Measurements from ENCODE around the gene C2CD3.

C2CD3 gene

GRCh38 chr11:74018331-74019005, 152.3 kb downstream of the C2CD3 start:
- DNase-seq (ENCODE audit: low spot score) = peak; percentile 87

- no peak for DNase-seq (ENCODE audit: low spot score)
Observed at GRCh38 chr11:74017631-74018030, 153.2 kb downstream of the C2CD3 start.

- DNase-seq (ENCODE audit: low spot score) = no peak
Observed at GRCh38 chr11:74015919-74016684, 154.7 kb downstream of the C2CD3 start.

- DNase-seq (ENCODE audit: low spot score) = peak; percentile 43
Observed at GRCh38 chr11:74014880-74015279, 155.9 kb downstream of the C2CD3 start.

- DNase-seq (ENCODE audit: low spot score) = no peak
Observed at GRCh38 chr11:74013141-74013540, 157.7 kb downstream of the C2CD3 start.

GRCh38 chr11:74012074-74012809, 158.6 kb downstream of the C2CD3 start:
- DNase-seq (ENCODE audit: low spot score) = no peak

- DNase-seq (ENCODE audit: low spot score) = no peak
Observed at GRCh38 chr11:74011360-74012073, 159.3 kb downstream of the C2CD3 start.

GRCh38 chr11:74010306-74011300, 160.2 kb downstream of the C2CD3 start:
- no peak for DNase-seq (ENCODE audit: low spot score)

- no peak for DNase-seq (ENCODE audit: low spot score)
Observed at GRCh38 chr11:74009675-74010305, 161.0 kb downstream of the C2CD3 start.

GRCh38 chr11:74009230-74009547, 161.6 kb downstream of the C2CD3 start:
- no peak for DNase-seq (ENCODE audit: low spot score)

GRCh38 chr11:74008373-74009229, 162.2 kb downstream of the C2CD3 start, which contains the start of gene UCP3:
Gene UCP3, minus strand, starts transcription at chr11:74009085. Its CDS starts 2,043 bp downstream, at chr11:74007042.
- DNase-seq (ENCODE audit: low spot score) = no peak

GRCh38 chr11:74007691-74008372, 163.0 kb downstream of the C2CD3 start:
- DNase-seq (ENCODE audit: low spot score) = no peak

- no peak for DNase-seq (ENCODE audit: low spot score)
Observed at GRCh38 chr11:74006743-74007304, 164.0 kb downstream of the C2CD3 start.

GRCh38 chr11:74005721-74006517, 164.9 kb downstream of the C2CD3 start:
- no peak for DNase-seq (ENCODE audit: low spot score)

GRCh38 chr11:74004759-74005615, 165.8 kb downstream of the C2CD3 start:
- no peak for DNase-seq (ENCODE audit: low spot score)

GRCh38 chr11:74004046-74004695, 166.6 kb downstream of the C2CD3 start:
- DNase-seq (ENCODE audit: low spot score) = no peak

Data from Ammon's horn (tissue), 1 donor.